ENCODE results near the gene YAP1.
A peak's percentile ranks its signal among the peaks of the same experiment; 100 is the strongest.
"Not testable (repeated sequence)": the region's sequence is repeated elsewhere in the genome, so short reads cannot be mapped to it uniquely, and the experiment has no call there.

Gene YAP1

GRCh38 chr11:102260241-102260640 lies 150.0 kb downstream of the YAP1 start:
- DNase-seq: no peak
- intact Hi-C loops (cut with DNase I): no loop called here

- DNase-seq: no peak
- intact Hi-C loops (cut with DNase I): no loop called here
Observed at GRCh38 chr11:102263379-102264003, 153.2 kb downstream of the YAP1 start.

GRCh38 chr11:102264704-102265103 lies 154.5 kb downstream of the YAP1 start:
- DNase-seq; intact Hi-C loops (cut with DNase I): not testable (repeated sequence)

- no peak for DNase-seq
- intact Hi-C loops (cut with DNase I): no loop called here
Observed at GRCh38 chr11:102266099-102266498, 155.9 kb downstream of the YAP1 start.

- DNase-seq: no peak
- intact Hi-C loops (cut with DNase I): no loop called here
Observed at GRCh38 chr11:102267609-102268008, 157.4 kb downstream of the YAP1 start.

- intact Hi-C loops (cut with DNase I): no loop called here
- DNase-seq: peak in 39 of 42 donors; percentile 16 to 72 (median 45)
Observed at GRCh38 chr11:102268083-102268984, 158.1 kb downstream of the YAP1 start.

GRCh38 chr11:102268985-102269470 lies 158.8 kb downstream of the YAP1 start:
- intact Hi-C loops (cut with DNase I): no loop called here

GRCh38 chr11:102269927-102270326 lies 159.7 kb downstream of the YAP1 start:
- intact Hi-C loops (cut with DNase I): no loop called here
- no peak for DNase-seq

More at GRCh38 chr11:102268985-102269470, 158.8 kb downstream of the YAP1 start:
- DNase-seq: no peak

GRCh38 chr11:102272047-102272824 lies 162.0 kb downstream of the YAP1 start:
- DNase-seq: no peak
- intact Hi-C loops (cut with DNase I): no loop called here

GRCh38 chr11:102274628-102275027 lies 164.4 kb downstream of the YAP1 start:
- intact Hi-C loops (cut with DNase I): no loop called here
- DNase-seq: peak in 1 of 42 donors; percentile 19

GRCh38 chr11:102276362-102276761 lies 166.1 kb downstream of the YAP1 start:
- DNase-seq: peak in 1 of 42 donors; percentile 9
- intact Hi-C loops (cut with DNase I): no loop called here

GRCh38 chr11:102276783-102277182 lies 166.5 kb downstream of the YAP1 start:
- intact Hi-C loops (cut with DNase I): no loop called here
- DNase-seq: peak in 1 of 42 donors; percentile 5

GRCh38 chr11:102279641-102280170 lies 169.5 kb downstream of the YAP1 start:
- intact Hi-C loops (cut with DNase I): loop anchor here (10.0 kb wide), 1 partner anchor 65 kb away; the partner anchor contains the start of gene BIRC2
- DNase-seq: peak in 1 of 42 donors; percentile 27

GRCh38 chr11:102280245-102280833 lies 170.1 kb downstream of the YAP1 start:
- peak in 1 of 42 donors; percentile 22 for DNase-seq
- intact Hi-C loops (cut with DNase I): loop anchor here (10.0 kb wide), 1 partner anchor 64 kb away; the partner anchor contains the start of gene BIRC2

Measured in head of caudate nucleus (tissue), 42 donors.